Activated naive CD4-positive, alpha-beta T cell treated with anti-CD3 and anti-CD28 coated beads, Interleukin-2, amount 50 U/mL, for 16 hours (primary cell): ENCODE measurements around the gene TCFL5.
"Not testable (repeated sequence)": the region's sequence is repeated elsewhere in the genome, so short reads cannot be mapped to it uniquely, and the experiment has no call there.

ENCODE experiments used
- DNase-seq: peaks from one replicate; pipeline ENCODE4 v3.0.0-alpha.2; 2020

Gene TCFL5

DNA sequence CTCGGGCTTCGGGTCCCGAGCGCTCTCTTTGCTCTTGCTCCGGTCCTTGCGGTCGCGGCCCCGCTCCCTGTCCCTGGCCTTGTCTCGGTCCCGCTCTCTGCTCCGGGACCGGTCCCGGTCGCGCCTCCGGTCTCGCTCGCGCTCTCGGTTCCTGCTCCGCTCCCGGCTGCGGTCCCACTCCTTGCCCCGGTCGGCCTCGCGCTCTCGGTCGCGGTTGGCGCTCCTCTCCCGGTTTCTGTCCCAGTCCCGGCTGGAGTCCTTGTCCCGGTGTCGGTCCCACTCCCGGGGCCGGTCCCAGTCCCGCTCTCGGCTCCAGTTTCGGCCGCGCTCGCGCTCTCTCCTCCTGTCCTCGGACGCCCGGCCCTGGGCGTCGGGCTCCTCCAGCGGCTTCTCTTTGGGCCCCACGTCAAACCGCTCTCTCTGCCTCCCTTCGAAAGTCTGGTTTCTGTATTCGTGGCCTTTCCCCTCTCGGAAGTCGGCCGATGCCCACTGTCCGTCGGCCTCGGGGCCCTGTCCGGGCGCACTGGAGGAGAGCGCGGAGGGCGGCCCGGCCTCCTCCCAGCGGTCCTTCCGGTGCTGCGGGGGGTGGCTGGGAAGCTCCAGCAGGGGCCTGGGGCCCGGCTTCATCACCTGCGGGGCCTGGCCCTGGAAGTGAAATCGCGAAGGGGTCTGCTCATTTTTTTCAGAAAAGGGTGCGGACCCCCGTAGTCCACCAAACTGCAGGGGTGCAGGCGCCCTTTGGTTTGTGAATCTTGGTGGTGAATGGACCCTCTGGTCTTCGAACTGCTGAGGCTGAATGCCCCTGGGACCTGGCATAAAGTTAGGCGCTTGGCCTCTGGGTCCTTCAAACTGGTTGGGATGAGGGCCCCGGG is 17.9 kb upstream of the TCFL5 start:
- no peak for DNase-seq

DNA sequence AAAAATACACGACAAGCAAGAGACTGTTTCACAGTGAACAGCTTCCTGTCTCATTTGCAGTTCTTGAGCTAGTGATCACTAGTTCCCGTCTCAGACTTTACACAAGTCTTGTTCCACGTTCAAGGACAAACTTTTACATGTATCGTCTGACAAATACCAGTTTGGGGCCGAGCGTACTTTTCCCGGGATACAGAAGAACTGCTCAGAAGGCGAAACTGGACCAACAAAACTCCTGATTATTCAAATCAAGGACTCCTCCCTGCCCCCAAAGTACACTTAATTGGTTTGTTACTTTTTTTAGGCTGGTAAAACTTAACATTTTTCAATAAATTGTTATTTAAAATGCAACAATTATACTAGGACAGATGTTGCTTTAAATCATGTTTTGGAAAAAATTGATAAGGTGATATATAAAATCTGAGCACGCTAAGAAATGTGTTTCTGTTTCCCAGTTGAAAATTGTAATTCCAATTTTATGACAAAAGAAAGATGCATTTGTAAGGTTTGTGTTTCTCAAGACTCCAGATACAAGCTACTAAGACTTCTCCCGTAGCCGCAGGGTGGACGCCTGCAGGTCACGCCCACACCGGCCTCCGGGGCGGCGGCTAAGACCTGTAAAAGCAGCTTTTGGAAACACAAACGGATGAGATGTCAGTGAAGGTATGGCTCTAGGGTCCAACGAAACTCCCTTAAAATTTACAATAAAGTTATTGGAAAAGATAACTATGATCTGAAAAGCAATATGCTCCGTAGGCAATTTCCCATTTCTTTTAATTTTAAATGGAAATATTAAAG is 16.8 kb upstream of the TCFL5 start:
- DNase-seq, result no peak

DNA sequence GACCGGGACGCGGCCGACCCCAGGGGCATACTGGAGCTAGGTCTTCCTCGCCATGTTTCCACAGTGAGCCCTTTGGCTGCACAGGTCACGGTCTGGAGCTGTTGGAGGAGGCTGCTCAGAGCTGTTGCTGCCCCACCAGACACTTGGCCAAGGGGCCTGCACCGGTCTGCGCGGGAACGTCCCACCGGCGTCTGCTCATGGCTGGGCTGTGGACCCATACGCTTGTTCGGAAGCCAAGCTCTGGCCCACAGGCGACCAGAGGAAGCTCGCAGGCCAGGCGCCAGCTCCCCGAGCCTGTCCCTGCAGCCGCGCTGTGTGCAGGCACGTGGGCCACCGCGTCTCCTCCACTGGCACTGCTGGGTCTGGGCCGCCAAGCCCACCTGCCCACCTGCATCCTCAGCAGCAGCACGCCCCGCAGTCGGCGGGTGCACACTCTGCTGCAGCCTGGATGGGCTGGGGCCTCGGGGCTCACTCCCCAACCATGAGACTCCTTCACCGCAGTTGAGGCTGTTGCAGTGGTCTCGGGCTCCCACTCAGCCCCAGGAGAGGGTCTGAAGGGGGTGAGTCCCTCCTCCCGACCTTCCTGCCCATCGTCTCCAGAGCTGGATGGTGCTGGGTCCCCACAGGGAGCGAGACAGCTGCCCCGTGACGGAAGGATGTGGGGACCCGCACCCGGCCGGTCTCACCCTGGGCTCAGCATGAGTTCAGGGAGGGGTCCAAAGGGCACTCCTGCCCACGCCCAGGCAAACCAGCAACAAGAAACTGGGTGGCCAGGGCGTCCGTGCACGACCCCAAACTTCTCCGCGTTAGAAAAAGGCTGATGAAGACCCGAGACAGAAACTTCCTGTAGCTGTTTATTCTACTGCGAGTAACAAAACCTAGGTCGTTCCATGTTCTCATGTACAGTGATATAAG is 15.5 kb upstream of the TCFL5 start:
- no peak for DNase-seq

DNA sequence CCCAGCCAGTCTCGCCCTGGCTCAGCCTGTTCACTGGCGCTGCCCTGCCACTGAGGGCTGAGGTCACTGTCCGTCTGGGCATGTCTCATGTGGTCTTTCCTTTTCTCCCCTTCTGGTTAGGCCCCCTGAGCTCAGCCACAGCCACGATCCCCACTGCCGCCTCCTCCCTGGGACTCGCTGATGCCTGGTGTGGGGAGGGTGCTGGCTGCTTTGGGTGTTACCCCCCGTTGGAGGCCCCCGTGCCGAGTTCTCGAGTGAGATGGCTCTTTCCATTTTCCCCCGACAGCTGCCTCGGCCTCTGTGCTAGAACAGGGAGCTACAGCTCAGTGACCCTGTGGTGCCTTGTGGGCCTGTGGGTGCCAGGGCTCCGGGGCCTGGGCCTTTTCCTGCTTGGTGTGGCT is 14.9 kb upstream of the TCFL5 start:
- no peak for DNase-seq

DNA sequence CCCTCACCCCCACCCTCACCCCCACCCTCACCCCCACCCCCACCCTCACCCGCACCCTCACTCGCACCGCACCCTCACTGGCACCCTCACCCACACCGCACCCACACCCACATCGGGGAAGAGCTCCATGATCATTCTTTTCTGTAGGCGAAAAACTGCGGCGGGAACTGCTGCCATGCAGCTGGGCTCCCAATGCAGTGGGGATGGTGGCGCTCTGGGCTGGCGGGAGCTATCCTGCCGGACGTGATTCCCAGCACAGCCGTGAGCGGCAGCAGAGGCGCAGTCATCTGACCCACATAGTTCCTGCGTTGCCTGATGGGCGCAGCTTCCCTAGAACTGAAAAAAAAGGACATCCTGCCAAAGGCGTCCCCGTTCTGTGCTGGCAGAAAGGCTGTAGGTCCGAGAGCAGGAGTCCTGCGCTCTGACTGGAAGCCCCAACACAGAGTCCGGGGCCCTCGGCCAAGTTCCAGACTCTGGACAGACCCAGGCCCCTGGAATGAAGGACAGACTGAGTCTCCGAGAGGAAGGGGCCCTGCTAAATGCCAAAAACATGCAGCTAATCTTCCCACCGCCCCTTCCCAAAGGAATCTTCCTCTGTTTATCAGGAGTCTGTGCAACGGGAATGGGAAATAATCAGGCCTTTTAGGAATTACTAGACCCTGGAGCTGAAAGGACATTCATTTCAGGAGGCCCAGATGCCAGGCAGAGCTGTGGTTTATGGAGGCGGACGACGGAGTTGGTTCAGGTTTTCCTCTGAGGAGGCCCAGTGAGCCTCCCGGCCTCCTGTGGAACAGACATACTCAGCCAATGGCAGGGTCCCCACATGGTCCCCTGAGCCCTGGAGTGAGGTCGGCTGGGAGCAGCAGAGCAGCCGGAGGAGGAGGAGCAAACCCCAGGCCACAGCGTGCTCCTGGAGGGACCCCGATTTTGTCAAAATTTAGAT is 14.1 kb upstream of the TCFL5 start:
- DNase-seq, result no peak

DNA sequence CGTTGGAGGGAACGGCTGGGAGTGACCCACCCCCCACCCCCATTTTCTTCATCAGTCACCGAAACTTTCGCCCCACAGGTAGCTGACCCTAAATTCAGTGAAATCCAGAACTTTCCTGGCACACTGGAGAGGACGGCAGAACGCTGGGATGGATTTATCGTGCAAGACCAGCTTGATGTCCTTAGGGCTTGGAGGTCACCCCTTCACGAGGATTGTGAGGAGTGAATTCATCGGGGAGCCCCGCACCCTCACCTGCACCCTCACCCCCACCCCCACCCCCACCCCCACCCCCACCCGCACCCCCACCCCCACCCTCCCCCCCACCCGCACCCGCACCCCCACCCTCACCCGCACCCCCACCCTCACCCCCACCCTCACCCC is 13.3 kb upstream of the TCFL5 start:
- DNase-seq, result no peak

DNA sequence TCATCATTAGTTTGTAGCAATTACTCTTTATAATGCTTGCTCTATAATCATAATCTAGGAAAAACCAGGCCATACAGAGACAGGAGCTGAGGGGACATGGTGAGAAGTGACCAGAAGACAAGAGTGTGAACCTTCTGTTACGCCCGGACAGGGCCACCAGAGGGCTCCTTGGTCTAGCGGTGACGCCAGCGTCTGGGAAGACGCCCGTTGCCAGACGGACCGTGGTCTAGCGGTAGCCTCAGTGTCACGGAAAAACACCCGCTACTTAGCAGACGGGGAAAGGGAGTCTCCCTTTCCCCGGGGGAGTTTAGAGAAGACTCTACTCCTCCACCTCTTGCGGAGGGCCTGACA is 12.0 kb upstream of the TCFL5 start:
- not testable (repeated sequence) for DNase-seq

DNA sequence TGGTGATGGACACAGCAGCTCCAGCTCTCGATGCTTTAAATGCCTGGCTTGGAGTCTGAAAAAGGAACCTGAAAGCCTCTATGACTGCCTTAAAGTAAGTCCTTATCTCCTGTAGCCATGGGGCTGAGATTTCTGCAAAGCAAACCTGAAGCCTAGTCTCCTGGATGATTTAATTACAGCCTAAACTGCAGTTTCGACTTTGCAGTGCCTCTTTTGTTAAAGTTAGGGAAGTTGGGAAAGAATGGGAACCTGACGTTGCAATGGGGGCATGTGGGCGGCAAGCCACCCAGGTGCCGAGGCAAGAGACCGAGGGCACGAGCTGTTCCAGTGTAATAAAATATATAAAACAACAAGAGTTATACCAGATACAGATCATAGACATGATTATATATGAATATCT is 11.7 kb upstream of the TCFL5 start:
- no peak for DNase-seq

DNA sequence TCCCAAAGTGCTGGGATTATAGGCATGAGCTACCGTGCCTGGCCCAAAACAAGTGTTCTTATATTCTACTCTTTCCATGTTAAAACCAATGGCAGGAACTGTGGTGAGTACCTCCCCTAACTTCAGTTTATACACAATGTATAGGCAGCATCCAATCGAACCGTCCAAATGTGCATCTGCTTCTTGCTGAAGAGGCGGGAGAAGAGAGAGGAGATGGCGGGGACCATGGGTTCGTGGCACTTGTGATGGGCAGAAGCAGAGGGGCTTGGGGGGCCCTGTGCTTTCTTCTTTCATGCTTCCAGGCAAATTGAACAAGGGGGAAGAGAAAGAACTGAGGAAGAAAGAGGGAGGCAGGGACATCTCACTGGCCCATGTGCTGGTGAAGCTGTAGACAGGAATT is 11.2 kb upstream of the TCFL5 start:
- DNase-seq, result no peak

DNA sequence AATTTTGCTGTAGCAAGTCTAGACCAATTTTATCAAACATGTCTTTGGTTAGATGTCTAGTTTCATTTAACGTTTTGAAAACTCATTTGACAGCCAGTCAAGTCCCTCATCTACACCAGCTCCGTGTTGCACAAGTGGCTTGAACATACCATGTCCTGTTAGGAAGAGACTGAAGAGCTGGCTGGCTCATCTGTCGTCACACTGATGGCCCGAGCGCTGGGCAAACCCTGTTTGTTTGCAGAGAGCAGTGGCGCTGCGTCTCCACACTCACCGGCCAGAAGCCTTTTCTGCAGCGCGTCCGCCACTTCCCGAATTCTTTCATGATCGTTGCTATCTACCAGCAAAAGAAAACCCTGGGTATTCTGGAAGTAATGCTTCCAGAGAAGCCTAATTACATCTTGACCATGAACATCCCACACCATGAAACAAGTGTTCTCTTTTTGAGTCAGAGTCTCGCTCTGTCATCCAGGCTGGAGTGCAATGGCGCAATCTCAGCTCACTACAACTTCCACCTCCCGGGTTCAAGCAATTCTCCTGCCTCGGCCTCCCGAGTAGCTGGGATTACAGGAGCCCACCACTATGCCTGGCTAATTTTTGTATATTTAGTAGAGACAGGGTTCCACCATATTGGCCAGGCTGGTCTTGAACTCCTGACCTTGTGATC is 10.7 kb upstream of the TCFL5 start:
- no peak for DNase-seq

DNA sequence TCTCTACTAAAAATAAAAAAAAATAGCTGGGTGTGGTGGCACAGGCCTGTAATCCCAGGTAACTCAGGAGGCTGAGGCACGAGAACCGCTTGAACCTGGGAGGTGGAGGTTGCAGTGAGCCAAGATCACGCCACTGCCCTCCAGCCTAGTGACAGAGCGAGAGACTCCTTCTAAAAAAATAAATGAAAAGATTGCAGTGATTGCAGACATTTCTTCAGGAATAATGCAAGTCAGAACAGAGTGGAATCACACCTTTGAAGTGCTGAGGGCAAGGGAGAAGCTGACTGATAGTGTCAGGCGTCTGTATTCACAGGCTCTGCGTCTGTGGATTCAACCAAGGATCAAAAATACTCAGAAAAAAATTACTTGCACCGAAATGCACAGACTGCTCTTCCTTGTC is 2.6 kb upstream of the TCFL5 start:
- DNase-seq, result no peak

DNA sequence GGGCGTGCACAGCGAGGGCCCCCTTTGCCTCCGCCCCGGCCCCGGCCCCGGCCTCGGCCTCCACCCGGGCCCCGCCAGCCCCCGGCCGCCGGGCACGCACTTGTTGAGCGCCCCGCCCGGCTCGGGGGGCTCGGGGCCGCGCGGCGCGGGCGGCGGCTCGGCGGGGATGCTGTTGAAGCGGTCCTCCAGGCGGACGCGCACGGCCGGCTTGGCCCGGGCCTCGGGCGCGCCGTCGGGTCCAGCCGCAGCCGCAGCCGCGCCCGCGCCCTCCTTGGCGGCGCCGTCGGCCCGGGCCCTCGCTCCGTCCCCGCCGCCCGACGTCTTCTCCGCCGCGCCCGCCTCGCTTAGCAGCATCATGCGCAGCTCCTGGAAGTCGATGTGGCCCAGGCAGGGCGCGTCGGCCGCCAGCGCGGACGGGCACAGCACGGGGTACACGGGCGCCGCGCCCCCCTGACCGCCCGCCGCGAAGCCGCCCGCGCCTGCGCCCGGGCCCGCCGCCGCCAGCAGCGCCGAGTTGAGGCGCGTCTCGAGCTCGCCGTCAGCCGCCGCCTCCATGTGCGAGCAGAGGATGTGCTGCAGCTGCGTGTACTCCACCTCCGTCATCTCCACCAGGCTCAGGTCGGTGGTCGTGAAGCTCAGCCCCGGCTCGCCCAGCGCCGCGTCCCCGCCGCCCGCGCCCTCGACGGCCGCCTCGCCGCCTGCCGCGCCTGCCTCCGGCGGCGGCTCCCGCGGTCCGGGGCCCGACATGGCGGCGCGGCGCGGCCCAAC is 514 bp downstream of the TCFL5 start:
- peak; percentile 56 for DNase-seq

DNA sequence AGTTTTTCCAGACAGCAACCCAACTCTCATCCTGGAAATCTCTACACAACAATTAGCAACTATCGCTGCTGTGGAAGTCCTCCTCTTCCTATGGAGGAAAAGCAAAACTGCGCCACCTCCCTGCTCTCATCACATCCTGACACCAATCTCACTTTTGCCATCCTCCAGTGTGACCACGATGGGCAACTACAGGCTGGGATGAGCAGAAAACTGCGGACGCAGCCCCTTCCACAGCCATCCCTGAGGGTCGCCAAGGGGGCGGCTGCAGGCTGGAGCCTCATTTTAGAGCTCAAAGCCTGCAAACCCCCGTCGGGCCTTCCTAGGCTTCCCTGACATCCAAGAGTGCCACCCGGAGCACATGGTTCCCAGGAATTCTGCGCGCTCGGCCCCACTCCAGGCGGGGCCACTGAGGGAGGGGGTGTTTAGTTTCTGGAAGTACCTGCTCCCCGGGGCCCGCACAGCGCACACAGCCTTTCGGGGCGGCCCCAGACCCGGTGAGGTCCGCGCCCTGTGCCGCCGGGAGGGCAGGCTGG is 1.2 kb downstream of the TCFL5 start:
- no peak for DNase-seq

DNA sequence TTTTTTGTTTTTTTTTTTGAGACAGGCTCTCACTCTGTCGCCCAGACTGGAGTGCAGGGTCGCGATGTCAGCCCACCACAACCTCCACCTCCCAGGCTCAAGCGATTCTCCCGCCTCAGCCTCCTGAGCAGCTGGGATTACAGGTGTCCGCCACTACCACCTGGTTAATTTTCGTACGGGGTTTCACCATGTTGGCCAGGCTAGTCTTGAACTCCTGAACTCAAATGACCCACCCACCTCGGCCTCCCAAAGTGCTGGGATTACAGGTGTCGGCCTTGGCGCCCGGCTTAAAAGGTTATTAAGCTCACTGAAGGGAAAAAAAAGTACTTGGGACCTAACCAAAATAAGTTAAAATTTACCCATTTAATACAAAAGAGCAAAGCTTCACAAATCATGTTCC is 1.9 kb downstream of the TCFL5 start:
- no peak for DNase-seq

DNA sequence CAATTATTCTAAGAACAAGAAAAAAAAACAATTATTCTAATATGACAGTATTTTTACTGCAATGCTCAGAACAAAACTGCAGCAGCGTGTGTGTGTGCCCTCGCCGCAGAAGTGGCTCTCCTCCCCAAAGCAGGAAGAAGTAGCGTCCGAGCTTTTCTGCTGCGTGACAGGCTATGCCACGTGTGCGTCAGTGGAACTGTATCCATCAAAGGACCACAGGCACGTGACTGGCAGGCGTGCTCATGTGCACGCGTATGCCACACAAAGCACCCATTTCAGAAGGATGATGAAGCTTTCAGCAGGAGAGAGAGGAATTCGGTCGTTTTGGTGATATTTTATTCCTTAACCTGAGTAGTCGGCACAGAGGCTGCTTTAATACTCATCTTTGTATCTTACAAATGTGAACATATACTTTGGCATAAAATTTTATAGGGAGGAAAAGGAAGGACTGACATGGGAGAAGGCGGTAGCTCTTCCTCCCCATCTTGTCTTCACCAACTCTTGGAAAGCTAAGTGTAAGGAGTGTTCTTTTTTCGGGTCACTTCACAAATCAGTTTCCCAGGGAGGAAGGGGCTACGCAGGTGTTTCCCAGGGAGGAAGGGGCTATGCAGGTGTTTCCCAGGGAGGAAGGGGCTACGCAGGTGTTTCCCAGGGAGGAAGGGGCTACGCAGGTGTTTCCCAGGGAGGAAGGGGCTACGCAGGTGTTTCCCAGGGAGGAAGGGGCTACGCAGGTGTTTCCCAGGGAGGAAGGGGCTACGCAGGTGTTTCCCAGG is 3.4 kb downstream of the TCFL5 start:
- DNase-seq, result no peak

DNA sequence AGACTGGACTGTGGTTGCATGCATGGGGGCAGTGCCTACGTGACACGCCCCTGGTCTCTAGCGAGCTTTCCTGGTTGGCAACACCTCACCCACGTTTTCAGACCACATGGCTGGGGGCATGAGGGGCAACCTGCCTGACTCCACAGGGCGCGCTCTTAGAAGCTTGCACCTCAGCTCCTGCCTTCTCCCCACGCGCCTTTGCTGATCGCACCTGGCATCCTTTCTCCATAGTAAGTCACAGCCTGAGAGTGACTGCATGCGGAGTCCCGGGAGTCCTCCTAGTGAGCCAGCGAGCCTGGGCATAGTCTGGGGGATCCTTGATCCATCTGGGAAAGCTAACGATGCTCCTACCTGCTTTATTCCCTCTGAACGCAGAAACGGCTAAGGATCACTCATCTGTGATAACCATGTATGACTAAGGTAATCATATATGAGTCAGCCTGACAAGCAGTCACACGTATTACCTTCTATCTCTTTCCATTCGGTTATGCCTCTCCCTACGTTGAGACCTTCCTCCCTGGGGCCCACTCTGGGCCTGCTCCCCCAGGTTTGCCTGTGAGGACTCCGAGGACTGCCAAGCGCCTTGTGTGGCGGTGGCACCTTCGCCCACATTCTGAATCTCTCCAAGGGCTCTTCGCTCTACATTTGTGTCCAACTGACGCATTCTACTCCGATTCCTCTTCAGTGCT is 4.5 kb downstream of the TCFL5 start:
- DNase-seq, result no peak

DNA sequence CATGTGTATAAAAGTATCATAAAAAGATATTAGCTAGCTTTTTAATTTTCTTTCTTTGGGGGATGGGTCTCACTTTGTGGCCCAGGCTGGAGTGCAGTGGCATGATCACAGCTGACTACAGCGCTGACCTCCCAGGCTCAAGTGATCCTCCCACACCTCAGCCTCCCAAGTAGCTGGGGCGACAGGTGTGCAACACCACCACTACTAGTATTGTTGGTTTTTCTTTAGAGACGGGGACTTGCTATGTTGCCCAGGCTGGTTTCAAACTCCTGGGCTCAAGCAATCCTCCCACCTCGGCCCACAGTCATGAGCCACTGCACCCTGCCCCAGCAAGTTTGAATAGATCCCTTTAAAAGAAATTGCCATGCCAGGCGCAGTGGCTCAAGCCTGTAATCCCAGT is 6.5 kb downstream of the TCFL5 start:
- no peak for DNase-seq

DNA sequence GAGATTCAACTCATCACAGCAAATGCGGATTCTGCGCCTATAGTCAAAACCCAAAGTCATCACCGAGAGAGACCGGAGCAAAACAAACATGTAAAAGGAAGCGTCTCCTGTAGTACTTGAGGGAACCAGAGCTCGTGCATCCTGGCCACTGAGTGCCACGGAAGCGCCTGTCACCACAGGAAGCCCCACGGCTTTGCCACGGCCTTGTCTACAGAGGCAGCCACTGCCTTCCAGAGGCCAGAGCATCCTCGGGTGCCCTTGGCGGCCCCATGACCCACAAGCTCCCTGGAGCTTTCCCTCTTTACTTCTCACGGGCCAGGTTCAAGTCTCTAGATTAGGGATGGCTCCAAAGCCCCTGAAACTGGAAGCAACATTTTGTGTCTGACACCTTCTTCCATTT is 7.5 kb downstream of the TCFL5 start:
- no peak for DNase-seq

DNA sequence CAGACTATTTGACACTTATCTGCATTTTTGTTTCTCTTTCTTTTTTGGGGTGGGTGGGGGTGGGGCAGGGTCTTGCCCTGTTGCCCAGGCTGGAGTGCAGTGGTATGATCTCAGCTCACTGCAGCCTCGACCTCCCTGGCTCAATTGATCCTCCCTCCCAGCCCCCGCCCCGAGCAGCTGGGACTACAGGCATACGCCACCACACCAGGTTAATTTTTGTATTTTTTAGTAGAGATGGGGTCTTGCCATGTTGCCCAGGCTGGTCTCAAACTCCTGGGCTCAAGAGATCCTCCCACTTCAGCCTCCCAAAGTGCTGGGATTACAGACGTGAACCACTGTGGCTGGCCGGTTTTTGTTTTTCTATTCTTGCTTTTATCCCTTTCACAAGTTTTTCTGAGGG is 8.3 kb downstream of the TCFL5 start:
- not testable (repeated sequence) for DNase-seq
